ENCODE measurements around the gene SCYL3. TPM values are rescaled to one million over a fixed set of nuclear protein-coding genes. Genes with fewer than 3 reads are reported as not detected.

The SCYL3 gene
- polyA plus RNA-seq, 1 experiment = 9.8 TPM

DNA sequence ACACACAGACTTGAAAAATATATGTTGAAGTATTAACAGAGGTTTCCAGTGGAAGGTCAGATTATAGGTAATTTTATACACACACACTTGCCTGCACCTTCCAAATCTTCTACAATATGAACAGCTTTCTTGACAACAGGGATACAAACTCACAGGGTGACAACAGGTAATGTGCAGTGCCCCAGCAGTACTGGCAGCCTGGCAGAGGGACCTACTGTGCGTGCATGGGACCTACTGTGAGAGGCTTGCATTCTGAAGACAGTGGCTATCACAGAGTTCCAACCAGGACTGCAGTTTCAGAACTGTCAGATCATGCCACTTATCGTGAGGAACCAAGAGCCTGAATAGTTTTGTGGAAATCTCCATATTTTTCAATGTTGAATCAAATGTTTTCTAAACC lies 3.8 kb downstream of the SCYL3 start:
- Histone ChIP-seq H3K4me3 (ENCODE audit: low read depth, low read length) (no peak overlapping the region), H3K27me3 (ENCODE audit: control insufficient read depth, insufficient read depth, low read length) (no peaks in the 10 kb centered on the region), H3K9me3 (ENCODE audit: control insufficient read depth, insufficient read depth, low read length) (no peaks in the 10 kb centered on the region), H3K27ac (ENCODE audit: low read depth, low read length) (no peak overlapping the region)
- ChIA-PET CTCF (no interaction called here), POLR2A (no interaction called here)
- TF ChIP-seq, protein P1, sequence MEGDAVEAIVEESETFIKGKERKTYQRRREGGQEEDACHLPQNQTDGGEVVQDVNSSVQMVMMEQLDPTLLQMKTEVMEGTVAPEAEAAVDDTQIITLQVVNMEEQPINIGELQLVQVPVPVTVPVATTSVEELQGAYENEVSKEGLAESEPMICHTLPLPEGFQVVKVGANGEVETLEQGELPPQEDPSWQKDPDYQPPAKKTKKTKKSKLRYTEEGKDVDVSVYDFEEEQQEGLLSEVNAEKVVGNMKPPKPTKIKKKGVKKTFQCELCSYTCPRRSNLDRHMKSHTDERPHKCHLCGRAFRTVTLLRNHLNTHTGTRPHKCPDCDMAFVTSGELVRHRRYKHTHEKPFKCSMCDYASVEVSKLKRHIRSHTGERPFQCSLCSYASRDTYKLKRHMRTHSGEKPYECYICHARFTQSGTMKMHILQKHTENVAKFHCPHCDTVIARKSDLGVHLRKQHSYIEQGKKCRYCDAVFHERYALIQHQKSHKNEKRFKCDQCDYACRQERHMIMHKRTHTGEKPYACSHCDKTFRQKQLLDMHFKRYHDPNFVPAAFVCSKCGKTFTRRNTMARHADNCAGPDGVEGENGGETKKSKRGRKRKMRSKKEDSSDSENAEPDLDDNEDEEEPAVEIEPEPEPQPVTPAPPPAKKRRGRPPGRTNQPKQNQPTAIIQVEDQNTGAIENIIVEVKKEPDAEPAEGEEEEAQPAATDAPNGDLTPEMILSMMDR (IDR thresholded peaks at IDR 0.05; ENCODE audit: low read depth, low read length) = no peak
- no peak for DNase-seq (ENCODE audit: low read depth, low spot score)

DNA sequence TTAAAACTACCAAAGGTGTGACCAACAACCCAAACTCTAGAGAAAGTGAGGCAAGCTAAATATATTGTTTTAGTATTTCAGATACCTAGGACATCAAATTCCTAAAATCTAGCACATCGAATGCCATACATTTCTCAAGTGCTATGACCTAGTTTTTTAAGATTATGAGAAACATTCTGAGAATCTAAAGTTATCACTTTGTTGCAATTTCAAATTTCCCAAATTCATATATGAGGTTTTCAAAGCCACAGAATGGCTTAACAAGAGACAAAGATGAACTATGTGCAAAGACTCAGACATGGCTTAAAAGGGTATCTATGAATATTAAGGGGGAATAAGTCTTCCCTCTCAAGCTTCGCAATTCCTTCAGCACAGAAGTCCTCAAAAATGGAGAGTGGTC lies 6.8 kb downstream of the SCYL3 start:
- no peak for DNase-seq (ENCODE audit: low read depth, low spot score)
- CTCF ChIA-PET = no interaction called here
- POLR2A ChIA-PET = interaction anchor here (0.6 kb wide), 1 partner anchor 22 kb away, joined by 4 read pairs; no protein-coding TSS in a partner anchor
- no peaks in the 10 kb centered on the region for H3K27me3 ChIP-seq (ENCODE audit: control insufficient read depth, insufficient read depth, low read length)
- no peak overlapping the region for H3K27ac ChIP-seq (ENCODE audit: low read depth, low read length)
- H3K9me3 ChIP-seq (ENCODE audit: control insufficient read depth, insufficient read depth, low read length) = no peaks in the 10 kb centered on the region; the same call in 1 of the 2 replicates
- TF ChIP-seq, protein P1 (IDR thresholded peaks at IDR 0.05; ENCODE audit: low read depth, low read length) = no peak
- no peak overlapping the region for H3K4me3 ChIP-seq (ENCODE audit: low read depth, low read length)

DNA sequence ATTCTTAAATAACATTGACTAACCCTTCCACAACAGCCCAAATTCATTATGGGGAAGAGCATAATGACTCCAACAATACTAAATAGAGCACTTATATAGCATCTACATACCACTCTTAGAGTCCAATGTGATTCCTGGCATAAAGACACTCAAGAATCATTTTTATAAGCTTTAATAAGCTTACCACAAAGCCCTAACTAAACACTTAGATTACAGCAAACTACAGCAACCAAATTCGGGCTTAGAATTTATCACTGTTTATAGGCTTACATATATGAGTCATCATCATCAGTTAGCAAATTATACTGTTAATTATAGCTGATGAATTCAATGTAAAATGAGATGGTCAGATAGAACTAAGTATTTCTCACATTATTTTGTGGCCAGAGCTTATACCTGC lies 7.3 kb downstream of the SCYL3 start:
- DNase-seq (ENCODE audit: low read depth, low spot score) = no peak
- Histone ChIP-seq H3K4me3 (ENCODE audit: low read depth, low read length) (no peak overlapping the region), H3K27me3 (ENCODE audit: control insufficient read depth, insufficient read depth, low read length) (no peaks in the 10 kb centered on the region), H3K9me3 (ENCODE audit: control insufficient read depth, insufficient read depth, low read length) (no peaks in the 10 kb centered on the region; the same call in 1 of the 2 replicates), H3K27ac (ENCODE audit: low read depth, low read length) (no peak overlapping the region)
- ChIA-PET POLR2A (no interaction called here), CTCF (no interaction called here)
- TF ChIP-seq, protein P1 (IDR thresholded peaks at IDR 0.05; ENCODE audit: low read depth, low read length) = no peak

DNA sequence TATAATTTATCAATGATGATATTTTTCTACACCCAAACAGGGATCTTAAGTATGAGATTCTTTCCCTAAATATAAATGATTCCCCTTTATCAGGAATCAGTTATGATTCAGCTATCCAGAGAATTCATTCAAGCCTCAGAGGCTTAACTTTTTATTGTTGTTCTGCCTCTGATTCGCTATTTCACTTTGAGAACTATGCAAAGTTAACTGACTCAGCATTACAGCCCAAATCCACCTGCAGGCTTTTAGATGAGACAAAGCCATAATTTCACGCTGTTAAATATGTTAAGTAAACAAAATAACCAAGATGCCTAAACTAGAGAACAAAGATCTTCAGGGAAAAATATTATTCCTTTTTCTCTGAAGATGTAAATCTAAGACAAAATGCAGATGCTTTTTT lies 8.5 kb downstream of the SCYL3 start:
- Histone ChIP-seq H3K27me3 (ENCODE audit: control insufficient read depth, insufficient read depth, low read length) (no peaks in the 10 kb centered on the region), H3K4me3 (ENCODE audit: low read depth, low read length) (no peak overlapping the region), H3K27ac (ENCODE audit: low read depth, low read length) (no peak overlapping the region), H3K9me3 (ENCODE audit: control insufficient read depth, insufficient read depth, low read length) (no peaks in the 10 kb centered on the region; the same call in 1 of the 2 replicates)
- ChIA-PET POLR2A (no interaction called here), CTCF (no interaction called here)
- DNase-seq (ENCODE audit: low read depth, low spot score) = no peak
- TF ChIP-seq, protein P1 (IDR thresholded peaks at IDR 0.05; ENCODE audit: low read depth, low read length) = no peak

DNA sequence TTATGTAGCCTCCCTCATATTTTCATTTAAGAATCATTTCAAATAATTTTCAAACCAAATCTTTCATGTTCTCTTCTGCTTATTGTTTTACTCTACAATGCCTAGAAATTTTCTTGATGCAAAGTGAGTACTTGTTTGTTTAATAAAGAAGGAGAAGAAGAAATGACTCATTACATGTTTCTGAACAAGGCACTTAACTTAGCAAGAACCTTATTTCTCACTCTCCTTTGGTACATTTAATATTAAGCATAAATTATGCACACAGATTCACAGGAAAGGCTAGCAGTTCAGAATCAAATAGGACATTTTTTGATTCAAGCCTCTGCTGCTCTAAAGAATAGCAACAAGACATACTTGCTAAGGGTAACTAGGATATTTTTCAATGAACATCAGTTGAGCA lies 9.1 kb downstream of the SCYL3 start:
- CTCF ChIA-PET = no interaction called here
- Histone ChIP-seq H3K27ac (ENCODE audit: low read depth, low read length) (no peak overlapping the region), H3K4me3 (ENCODE audit: low read depth, low read length) (no peak overlapping the region), H3K27me3 (ENCODE audit: control insufficient read depth, insufficient read depth, low read length) (no peaks in the 10 kb centered on the region), H3K9me3 (ENCODE audit: control insufficient read depth, insufficient read depth, low read length) (no peaks in the 10 kb centered on the region; the same call in 1 of the 2 replicates)
- TF ChIP-seq, protein P1 (IDR thresholded peaks at IDR 0.05; ENCODE audit: low read depth, low read length) = no peak
- POLR2A ChIA-PET = interaction anchor here (0.8 kb wide), 1 partner anchor 9 kb away, joined by 3 read pairs; the partner anchor contains the start of gene SCYL3
- DNase-seq (ENCODE audit: low read depth, low spot score) = no peak

Data from AG04450 (cell line).